GM21717 (cell line): ENCODE data around the gene GAB2.
"Not testable (repeated sequence)": the region's sequence is repeated elsewhere in the genome, so short reads cannot be mapped to it uniquely, and the experiment has no call there.

Source experiments
- ATAC-seq: cut with Tn5 transposase; IDR thresholded peaks from one replicate; pipeline ENCODE4 v1.9.1; 2021; ENCODE audit warnings: mild to moderate bottlenecking, moderate library complexity; ENCODE audit not compliant: unreplicated experiment

Gene GAB2

GRCh38 chr11:78259777-78260487 lies 157.7 kb downstream of the GAB2 start:
- no peak for ATAC-seq

- ATAC-seq = no peak
Observed at GRCh38 chr11:78257654-78258053, 160.0 kb downstream of the GAB2 start.

- ATAC-seq = no peak
Observed at GRCh38 chr11:78256962-78257361, 160.7 kb downstream of the GAB2 start.

- ATAC-seq = no peak
Observed at GRCh38 chr11:78255919-78256318, 161.7 kb downstream of the GAB2 start.

- ATAC-seq = no peak
Observed at GRCh38 chr11:78254268-78254667, 163.4 kb downstream of the GAB2 start.

GRCh38 chr11:78253797-78254196 lies 163.8 kb downstream of the GAB2 start:
- no peak for ATAC-seq

- no peak for ATAC-seq
Observed at GRCh38 chr11:78251083-78251775, 166.4 kb downstream of the GAB2 start.

GRCh38 chr11:78250099-78250498 lies 167.5 kb downstream of the GAB2 start:
- no peak for ATAC-seq

- ATAC-seq = no peak
Observed at GRCh38 chr11:78248903-78249302, 168.7 kb downstream of the GAB2 start.

- no peak for ATAC-seq
Observed at GRCh38 chr11:78248191-78248590, 169.4 kb downstream of the GAB2 start.

GRCh38 chr11:78244546-78245255 lies 172.9 kb downstream of the GAB2 start:
- no peak for ATAC-seq

- ATAC-seq = no peak
Observed at GRCh38 chr11:78244080-78244479, 173.5 kb downstream of the GAB2 start.

- no peak for ATAC-seq
Observed at GRCh38 chr11:78241475-78241874, 176.1 kb downstream of the GAB2 start.

- ATAC-seq = no peak
Observed at GRCh38 chr11:78239781-78240180, 177.8 kb downstream of the GAB2 start.

- no peak for ATAC-seq
Observed at GRCh38 chr11:78237293-78238046, 180.2 kb downstream of the GAB2 start.

GRCh38 chr11:78234006-78234405 lies 183.6 kb downstream of the GAB2 start:
- no peak for ATAC-seq

- not testable (repeated sequence) for ATAC-seq
Observed at GRCh38 chr11:78233046-78233445, 184.6 kb downstream of the GAB2 start.

- ATAC-seq = no peak
Observed at GRCh38 chr11:78231962-78232501, 185.6 kb downstream of the GAB2 start.

GRCh38 chr11:78230161-78230877 lies 187.3 kb downstream of the GAB2 start:
- ATAC-seq = no peak

- ATAC-seq = no peak
Observed at GRCh38 chr11:78229106-78229505, 188.5 kb downstream of the GAB2 start.
